Transverse colon (tissue), 4 donors: Measurements from ENCODE around the gene TTN.

ENCODE experiments used
- EP300 ChIP-seq: sonication (generic); formaldehyde crosslinking; IDR thresholded peaks from one replicate; pipeline ENCODE4 v1.6.1; 2017; ENCODE audit warnings: antibody characterized with exemption, low read depth
- POLR2A ChIP-seq: fragments of 450-650 bp; IDR thresholded peaks from one replicate; pipeline ENCODE4 v1.6.1; 2016; ENCODE audit warnings: antibody characterized with exemption, mild to moderate bottlenecking, moderate library complexity
- POLR2AphosphoS5 ChIP-seq, 3 donors: sonication (generic); formaldehyde crosslinking; IDR thresholded peaks; one replicate each; pipeline ENCODE4 v1.6.1; 2016; ENCODE audit warnings: antibody characterized with exemption in 3 of 3
- TF ChIP-seq, protein P1 (sequence below), 5 experiments: fragments of 200-600 bp in 3 of 5; fragments of 450-650 bp in 2 of 5; sonication (generic) in 3 of 5; IDR thresholded peaks; 1 replicate in 2 of 5; 2 replicates in 3 of 5; pipeline ENCODE4 v1.5.1; 2016 to 2017; ENCODE audit warnings: antibody characterized with exemption in 5 of 5, inconsistent platforms in 3 of 5, mild to moderate bottlenecking in 2 of 5, moderate library complexity in 1 of 5

DNA sequence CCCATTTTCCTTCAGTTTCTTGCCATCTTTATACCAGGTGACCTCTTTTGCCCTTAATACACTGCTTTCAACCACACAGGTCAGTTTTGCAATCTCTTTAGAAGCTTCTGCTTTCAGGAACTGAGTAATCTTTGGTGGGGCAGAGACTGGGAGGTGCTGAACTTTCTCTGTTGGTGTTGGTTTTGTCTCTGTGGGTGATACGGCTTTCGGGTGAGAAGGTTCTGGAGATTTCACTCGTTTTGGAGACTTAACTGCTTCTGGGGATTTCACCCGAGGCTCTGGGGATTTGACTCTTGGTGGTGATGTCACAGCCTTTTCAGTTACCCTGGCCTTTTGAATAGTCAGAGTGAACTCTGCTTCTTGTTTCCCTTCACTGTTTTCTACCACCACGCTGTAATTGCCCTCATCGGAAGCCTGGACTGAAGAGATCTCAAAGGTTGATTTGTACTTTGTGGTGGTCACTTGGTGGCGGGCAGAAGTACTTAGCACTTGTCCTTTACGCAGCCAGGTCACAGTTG lies 276.5 kb downstream of the TTN start:
- TF ChIP-seq POLR2AphosphoS5 (IDR thresholded peaks at IDR 0.05) (no peak), POLR2A (no peak), EP300 (no peak)
- TF ChIP-seq, protein P1, sequence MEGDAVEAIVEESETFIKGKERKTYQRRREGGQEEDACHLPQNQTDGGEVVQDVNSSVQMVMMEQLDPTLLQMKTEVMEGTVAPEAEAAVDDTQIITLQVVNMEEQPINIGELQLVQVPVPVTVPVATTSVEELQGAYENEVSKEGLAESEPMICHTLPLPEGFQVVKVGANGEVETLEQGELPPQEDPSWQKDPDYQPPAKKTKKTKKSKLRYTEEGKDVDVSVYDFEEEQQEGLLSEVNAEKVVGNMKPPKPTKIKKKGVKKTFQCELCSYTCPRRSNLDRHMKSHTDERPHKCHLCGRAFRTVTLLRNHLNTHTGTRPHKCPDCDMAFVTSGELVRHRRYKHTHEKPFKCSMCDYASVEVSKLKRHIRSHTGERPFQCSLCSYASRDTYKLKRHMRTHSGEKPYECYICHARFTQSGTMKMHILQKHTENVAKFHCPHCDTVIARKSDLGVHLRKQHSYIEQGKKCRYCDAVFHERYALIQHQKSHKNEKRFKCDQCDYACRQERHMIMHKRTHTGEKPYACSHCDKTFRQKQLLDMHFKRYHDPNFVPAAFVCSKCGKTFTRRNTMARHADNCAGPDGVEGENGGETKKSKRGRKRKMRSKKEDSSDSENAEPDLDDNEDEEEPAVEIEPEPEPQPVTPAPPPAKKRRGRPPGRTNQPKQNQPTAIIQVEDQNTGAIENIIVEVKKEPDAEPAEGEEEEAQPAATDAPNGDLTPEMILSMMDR (IDR thresholded peaks at IDR 0.05), result no peak
